CD4-positive, alpha-beta T cell treated with Interleukin-4 for 1 hour (primary cell): ENCODE data around the gene HDAC2.

Source experiments
- DNase-seq, 2 donors: peaks; one replicate each; pipeline ENCODE4 v3.0.0-alpha.2; 2020 to 2022

HDAC2 gene

GRCh38 chr6:113908801-113909200 is 62.1 kb downstream of the HDAC2 start:
- DNase-seq: no peak

DNA sequence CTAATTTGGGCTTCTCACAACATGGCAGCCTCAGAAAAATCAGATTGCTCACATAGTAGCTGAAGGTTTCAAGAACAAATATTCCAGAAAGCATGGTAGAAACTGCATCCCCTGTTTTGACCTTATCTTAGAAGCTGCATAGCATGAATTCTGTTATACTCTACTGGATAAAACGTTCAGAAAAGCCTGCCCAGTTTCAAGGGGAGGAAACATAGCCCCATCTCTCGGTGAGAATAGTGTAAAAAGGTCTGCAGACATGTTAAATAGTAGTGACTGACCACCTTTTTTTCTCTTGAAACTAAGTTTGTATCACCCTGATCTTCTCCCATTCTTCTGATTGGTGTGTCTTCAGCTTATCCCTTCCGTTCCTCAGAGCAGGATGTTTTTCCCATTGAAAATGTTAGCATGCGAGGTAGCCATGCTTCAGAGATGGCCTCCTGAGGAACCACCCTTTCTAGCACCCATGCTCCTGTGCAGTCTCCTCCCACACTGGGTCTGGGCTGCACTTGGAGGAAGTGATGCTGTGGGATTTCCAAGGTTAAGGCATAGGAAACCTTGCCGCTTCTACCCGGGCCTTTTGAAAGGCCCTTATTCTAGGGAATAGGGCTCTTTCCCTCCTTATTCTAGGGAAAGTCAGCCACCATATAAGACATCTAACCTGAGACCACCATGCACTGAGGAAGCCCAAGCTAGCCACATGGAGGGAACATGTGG is 63.7 kb downstream of the HDAC2 start:
- DNase-seq: no peak

GRCh38 chr6:113903666-113904330 is 67.2 kb downstream of the HDAC2 start:
- DNase-seq: no peak

GRCh38 chr6:113901482-113901881 is 69.5 kb downstream of the HDAC2 start:
- DNase-seq: no peak

GRCh38 chr6:113894712-113895674 is 76.0 kb downstream of the HDAC2 start:
- no peak for DNase-seq

DNA sequence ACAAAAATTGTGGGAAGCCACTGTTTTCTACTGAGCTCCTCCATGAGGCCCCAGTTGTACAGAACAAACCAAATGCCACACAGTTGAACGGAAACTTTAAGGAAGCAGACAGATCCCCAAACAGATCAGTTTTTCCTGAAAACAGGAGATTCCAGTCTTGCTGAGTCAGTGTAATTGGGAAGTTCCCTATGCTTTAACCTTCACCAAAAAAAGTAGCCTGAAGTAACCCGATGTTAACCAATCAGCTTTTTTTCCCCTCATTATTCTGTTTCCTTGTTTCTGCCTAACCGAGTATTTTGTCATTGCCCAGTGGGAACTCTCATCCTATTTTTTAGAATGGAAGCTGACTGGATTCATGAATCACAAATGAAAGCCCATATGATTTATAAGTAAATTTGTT is 77.1 kb downstream of the HDAC2 start:
- DNase-seq: no peak

GRCh38 chr6:113893451-113893850 is 77.5 kb downstream of the HDAC2 start:
- DNase-seq: no peak

DNA sequence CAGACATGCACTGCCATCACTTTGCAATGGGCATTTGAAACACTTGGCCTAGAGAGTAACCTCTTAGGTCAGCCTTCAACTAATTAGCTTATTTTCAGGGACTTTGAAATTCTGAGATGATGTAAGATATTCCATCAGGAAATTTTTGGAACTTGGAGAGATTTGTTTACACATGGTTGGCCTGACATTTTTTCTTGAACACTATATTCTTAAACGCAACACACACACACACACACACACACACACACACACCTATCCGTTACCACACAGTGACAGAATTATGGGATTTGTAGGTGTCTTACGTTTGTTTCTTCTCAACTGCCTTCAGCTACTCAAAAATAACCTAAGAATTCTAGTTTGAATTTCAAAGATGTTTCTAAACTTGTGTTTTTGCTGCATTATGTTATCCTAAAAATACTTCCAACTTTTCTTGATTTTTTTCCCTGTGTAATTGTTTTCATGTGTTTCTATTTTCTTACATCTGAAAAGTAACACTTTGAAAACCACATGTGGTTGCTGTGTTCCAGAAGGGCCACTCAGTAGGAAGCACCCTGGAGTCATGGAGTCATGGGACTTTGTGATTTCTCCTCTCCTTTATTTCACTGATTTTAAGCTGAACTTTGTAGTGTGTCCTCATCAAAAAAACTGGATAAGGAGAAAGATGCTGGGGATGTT is 81.9 kb downstream of the HDAC2 start:
- no peak for DNase-seq

DNA sequence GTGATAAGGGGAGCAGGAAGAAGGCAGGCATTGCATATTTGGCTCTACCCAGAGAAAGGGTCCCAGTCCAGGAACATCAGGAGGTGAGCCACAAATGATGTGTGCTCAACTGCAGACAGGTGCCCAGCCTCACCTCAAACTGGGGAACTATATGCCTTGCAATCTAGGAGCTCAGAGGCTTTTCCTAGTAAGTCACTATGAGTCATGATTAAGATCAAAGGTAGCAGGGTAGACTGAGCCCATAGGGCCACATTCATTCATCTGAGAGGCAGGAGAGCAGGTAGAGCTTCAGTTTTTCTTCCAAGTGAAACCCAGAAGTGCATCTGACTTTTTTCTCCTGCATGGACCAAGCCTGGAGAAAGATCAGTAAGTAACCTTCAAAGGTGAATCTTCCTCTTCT is 82.5 kb downstream of the HDAC2 start:
- DNase-seq: no peak

GRCh38 chr6:113886512-113886911 is 84.4 kb downstream of the HDAC2 start:
- no peak for DNase-seq

DNA sequence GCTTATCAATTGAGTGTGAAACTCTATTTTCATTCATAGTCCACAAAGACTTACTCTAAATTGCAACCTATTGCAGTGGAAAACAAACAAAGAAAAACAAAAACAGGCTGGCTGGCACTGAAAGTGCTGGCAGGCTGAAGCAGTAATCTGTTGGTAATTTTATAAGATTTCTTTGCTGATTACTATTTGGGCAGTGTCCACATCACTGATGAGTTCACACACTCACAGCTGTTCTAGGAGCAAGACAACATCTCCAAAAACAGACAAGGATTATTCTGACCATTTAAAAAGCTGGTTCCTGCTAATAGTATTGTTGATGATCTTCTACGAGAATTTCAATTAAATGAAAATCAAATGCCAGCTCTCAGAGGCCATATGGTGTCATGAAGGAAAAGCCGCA is 86.9 kb downstream of the HDAC2 start:
- DNase-seq: no peak
